GDM1 (cell line): ENCODE results near the gene GOLGA1.
"Not testable (repeated sequence)": the region's sequence is repeated elsewhere in the genome, so short reads cannot be mapped to it uniquely, and the experiment has no call there.

Experiments
- DNase-seq: peaks from one replicate; lab custom pipeline; 2025; lab: John Stamatoyannopoulos, UW

Gene GOLGA1

GRCh38 chr9:124940894-124941678, at the start of gene GOLGA1:
GOLGA1 (minus strand) TSS chr9:124941083; CDS start chr9:124938711, 2,372 bp downstream.
- DNase-seq, result peak; percentile 87

- DNase-seq, result no peak
Measured at GRCh38 chr9:124983698-124984097, 42.8 kb upstream of the GOLGA1 start.

- DNase-seq, result no peak
Measured at GRCh38 chr9:124980431-124980830, 39.5 kb upstream of the GOLGA1 start.

GRCh38 chr9:124975131-124975530, 34.2 kb upstream of the GOLGA1 start:
- no peak for DNase-seq

- no peak for DNase-seq
Measured at GRCh38 chr9:124973807-124974206, 32.9 kb upstream of the GOLGA1 start.

- no peak for DNase-seq
Measured at GRCh38 chr9:124972241-124972770, 31.4 kb upstream of the GOLGA1 start.

- no peak for DNase-seq
Measured at GRCh38 chr9:124969401-124969800, 28.5 kb upstream of the GOLGA1 start.

- DNase-seq, result no peak
Measured at GRCh38 chr9:124968238-124968637, 27.4 kb upstream of the GOLGA1 start.

- DNase-seq, result not testable (repeated sequence)
Measured at GRCh38 chr9:124965775-124966568, 25.1 kb upstream of the GOLGA1 start.

- DNase-seq, result no peak
Measured at GRCh38 chr9:124964604-124965003, 23.7 kb upstream of the GOLGA1 start.

GRCh38 chr9:124964056-124964455, 23.2 kb upstream of the GOLGA1 start:
- no peak for DNase-seq

GRCh38 chr9:124960409-124960752, 19.5 kb upstream of the GOLGA1 start:
- no peak for DNase-seq

- not testable (repeated sequence) for DNase-seq
Measured at GRCh38 chr9:124959671-124960408, 19.0 kb upstream of the GOLGA1 start.

- no peak for DNase-seq
Measured at GRCh38 chr9:124954255-124954654, 13.4 kb upstream of the GOLGA1 start.

GRCh38 chr9:124950050-124950718, 9.3 kb upstream of the GOLGA1 start:
- no peak for DNase-seq

- DNase-seq, result no peak
Measured at GRCh38 chr9:124949387-124949786, 8.5 kb upstream of the GOLGA1 start.

GRCh38 chr9:124947727-124948391, 7.0 kb upstream of the GOLGA1 start:
- DNase-seq, result no peak

- no peak for DNase-seq
Measured at GRCh38 chr9:124946167-124946566, 5.3 kb upstream of the GOLGA1 start.

GRCh38 chr9:124941679-124942561, 1.0 kb upstream of the GOLGA1 start:
- peak; percentile 62 for DNase-seq

GRCh38 chr9:124940521-124940893, 376 bp downstream of the GOLGA1 start:
- no peak for DNase-seq
